ENCODE data around the gene RYR2. TPM values are rescaled to one million over a fixed set of nuclear protein-coding genes. Genes with fewer than 3 reads are reported as not detected.

The RYR2 gene
- total RNA-seq, 2 donors from 2014 or later, result 0.05 to 0.39 TPM

DNA sequence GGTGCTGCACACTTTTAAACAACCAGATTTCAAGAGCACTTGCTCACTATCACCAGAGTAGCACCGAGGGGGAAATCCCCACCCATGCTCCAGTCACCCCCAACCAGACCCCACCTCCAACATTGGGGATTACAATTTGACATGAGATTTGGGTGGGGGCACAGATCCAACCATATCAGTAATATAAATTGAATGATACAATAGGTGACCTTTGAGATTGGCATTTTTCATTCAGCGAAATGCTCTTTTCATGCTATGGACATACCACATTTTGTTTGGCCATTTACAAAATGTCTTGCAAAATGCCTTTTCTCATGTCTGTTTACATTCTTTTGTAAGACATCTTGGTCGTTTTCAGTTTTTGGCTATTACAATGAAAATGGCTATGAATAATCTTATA lies 23.9 kb downstream of the RYR2 start:
- H3K27ac Mint-ChIP-seq, result no peak overlapping the region
- no peak for DNase-seq
- H3K27me3 Mint-ChIP-seq, result peaks cover 28% of the 10 kb centered on the region
- H3K9me3 ChIP-seq (ENCODE audit: control insufficient read depth, low read length, poor library complexity, severe bottlenecking), result no peaks in the 10 kb centered on the region
- no peak for ATAC-seq
- H3K4me1 Mint-ChIP-seq, result no peaks in the 10 kb centered on the region
- peaks cover 3% of the 10 kb centered on the region for H3K36me3 Mint-ChIP-seq (ENCODE audit: low read depth)
- H3K4me3 Mint-ChIP-seq, result no peak overlapping the region

DNA sequence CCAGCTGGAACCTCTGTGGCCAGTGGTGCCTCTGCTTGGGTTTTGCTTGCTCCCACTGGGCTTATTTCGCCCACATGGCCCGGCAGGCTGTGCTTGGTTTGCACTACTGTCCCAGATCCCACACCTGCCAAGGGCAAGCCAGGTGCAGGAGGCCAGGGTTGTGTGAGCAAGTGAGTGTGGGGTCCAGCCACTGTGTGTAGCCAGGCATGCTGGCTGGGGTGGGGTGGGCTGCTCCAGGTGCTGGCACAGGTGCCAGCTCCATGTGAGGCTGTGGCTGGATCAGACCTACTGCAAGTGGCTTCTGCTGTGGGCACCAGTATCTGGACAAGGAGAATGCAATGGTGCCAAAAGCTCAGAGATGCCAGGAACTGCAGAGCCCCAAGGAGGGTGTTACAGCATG lies 28.5 kb downstream of the RYR2 start:
- no peaks in the 10 kb centered on the region for H3K9me3 ChIP-seq (ENCODE audit: control insufficient read depth, low read length, poor library complexity, severe bottlenecking)
- Mint-ChIP-seq H3K36me3 (ENCODE audit: low read depth) (peaks cover 3% of the 10 kb centered on the region), H3K4me3 (no peak overlapping the region), H3K27me3 (peaks cover 43% of the 10 kb centered on the region), H3K27ac (no peak overlapping the region), H3K4me1 (no peaks in the 10 kb centered on the region)
- ATAC-seq (no peak), DNase-seq (no peak)

DNA sequence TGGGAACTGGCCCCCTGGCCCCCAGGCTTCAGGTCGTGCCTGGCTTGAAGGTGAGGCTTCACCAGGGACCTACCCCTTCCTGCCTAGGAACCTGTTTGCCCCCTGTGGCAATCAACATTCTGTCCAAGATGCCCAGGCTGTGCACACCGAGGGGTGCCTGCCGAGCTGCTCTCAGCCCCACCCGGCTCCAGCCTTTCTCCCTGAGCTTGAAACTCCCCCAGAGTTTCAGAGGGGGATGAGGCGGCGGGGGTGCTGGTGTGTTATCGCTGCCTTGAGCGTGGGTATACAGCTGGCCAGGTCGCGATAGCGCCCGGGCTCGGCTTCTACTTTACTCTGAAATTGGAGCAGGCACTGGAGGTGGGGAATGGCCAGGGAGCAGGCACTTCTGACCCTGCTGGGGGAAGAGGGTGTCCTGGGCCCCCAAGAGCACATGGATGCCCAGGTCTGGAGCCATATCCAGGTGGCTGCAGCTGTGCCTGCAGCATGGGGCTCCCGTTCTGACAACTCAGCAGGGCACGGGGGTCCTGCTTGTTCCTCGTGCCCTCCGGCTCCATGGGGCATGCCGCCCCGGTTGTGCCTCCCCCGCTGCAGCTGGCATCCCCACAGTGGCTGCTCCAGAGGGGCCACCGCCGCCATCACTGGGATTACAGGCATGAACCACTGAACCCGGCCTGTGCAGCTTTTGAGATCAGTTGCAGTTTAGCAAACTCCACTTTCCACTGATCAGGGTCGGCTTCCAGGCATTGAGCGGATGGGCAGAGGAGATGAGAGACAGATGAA lies 29.8 kb downstream of the RYR2 start:
- DNase-seq, result no peak
- H3K4me1 Mint-ChIP-seq, result no peaks in the 10 kb centered on the region
- H3K9me3 ChIP-seq (ENCODE audit: control insufficient read depth, low read length, poor library complexity, severe bottlenecking), result no peaks in the 10 kb centered on the region
- no peak overlapping the region for H3K27ac Mint-ChIP-seq
- H3K4me3 Mint-ChIP-seq, result no peak overlapping the region
- no peak for ATAC-seq
- H3K27me3 Mint-ChIP-seq, result peaks cover 40% of the 10 kb centered on the region
- H3K36me3 Mint-ChIP-seq (ENCODE audit: low read depth), result peaks cover 3% of the 10 kb centered on the region

DNA sequence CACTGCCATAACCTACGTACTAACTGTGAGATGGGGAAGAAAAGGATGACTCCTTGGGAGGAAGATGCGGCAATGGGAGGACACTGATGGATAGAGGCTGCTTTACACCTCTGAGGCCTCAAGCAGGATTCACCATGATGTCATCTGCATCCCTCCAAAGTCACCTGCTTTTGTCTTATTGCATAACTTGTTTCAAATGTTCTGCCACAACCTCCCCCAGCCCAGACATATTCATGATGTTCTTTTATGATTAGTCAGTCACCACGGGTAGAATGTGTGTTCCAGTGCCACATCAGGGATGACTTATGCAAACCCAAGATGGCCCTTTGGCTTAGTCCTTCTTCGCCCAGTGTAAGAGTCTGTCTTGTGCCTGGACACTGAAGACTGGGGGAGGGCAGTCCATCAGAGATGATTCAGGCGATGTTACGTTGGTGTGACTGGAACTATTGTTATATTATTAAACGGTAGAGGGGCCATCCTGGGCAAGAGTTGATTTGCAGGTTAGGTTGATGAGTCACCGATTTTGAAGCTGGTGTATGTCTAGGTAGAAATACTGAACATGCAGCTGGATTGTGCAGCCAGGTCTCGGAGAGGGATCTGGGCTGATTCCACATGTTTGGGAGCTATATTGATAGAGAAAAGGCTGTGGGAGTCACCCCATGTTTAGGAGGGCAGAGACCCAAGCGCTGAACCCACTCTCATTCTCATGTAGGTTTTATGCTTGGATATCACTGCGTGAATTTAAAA lies 32.6 kb downstream of the RYR2 start:
- H3K9me3 ChIP-seq (ENCODE audit: control insufficient read depth, low read length, poor library complexity, severe bottlenecking), result no peaks in the 10 kb centered on the region
- Mint-ChIP-seq H3K27ac (no peak overlapping the region), H3K4me3 (no peak overlapping the region), H3K4me1 (no peaks in the 10 kb centered on the region), H3K36me3 (ENCODE audit: low read depth) (no peaks in the 10 kb centered on the region), H3K27me3 (peaks cover 21% of the 10 kb centered on the region)
- DNase-seq (no peak), ATAC-seq (no peak)

DNA sequence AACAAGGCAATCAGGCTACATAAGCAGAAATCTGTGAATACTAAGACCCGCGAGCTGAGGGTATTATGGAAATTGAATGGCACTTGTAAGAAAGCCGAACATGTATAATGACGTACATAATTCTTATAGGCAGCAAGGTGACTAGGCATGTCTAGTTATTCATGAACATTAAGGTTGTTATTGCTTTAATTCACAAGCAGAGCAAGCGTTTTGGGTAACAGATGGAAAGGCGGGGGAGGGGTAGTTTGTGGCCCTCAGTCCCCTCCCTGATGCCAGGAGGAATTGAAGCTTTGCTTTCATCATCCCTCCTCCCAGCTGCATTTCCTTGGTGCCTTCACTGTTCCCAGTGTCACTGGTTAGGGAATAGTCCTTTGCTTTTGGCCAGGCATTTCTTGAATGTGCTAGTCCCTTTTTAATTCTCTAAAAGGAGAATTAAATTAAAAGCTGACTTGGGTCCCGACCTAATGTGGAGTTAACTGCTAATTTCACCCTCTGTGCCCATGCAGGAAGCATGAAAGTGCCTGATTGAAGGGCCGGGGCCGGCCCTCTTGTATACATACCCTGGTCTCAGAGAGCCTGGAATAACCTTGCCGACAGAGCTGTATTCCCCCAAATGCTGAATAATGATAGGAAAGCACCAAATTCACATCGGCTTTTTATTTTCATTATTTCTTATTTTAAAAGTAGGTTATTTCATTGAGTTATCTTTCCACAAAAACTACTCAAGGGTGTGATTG lies 42.5 kb downstream of the RYR2 start:
- DNase-seq (no peak), ATAC-seq (no peak)
- Mint-ChIP-seq H3K36me3 (ENCODE audit: low read depth) (no peaks in the 10 kb centered on the region), H3K4me1 (no peaks in the 10 kb centered on the region), H3K27me3 (peaks cover 13% of the 10 kb centered on the region), H3K27ac (no peak overlapping the region), H3K4me3 (no peak overlapping the region)
- peaks cover 3% of the 10 kb centered on the region for H3K9me3 ChIP-seq (ENCODE audit: control insufficient read depth, low read length, poor library complexity, severe bottlenecking)

DNA sequence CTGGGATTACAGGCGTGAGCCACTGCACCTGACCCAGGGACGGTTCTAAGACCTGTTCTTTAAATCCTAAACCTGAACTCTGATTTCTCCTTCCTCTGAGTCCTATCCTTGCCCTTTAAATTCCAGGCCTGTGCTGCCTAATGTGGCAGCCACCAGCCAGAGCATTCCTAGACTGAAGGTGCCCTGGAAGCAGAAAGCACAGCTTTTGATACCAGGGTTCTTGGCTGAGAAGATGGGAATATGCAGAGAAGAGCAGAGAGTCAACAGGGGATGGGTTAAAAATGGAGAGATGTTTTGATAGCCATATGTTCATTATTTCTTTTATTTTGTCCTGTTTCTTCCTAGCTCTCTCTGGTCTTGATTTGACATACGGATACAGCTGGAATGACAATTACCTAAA lies 49.7 kb downstream of the RYR2 start:
- peaks cover 24% of the 10 kb centered on the region for H3K27me3 Mint-ChIP-seq
- no peak overlapping the region for H3K27ac Mint-ChIP-seq
- H3K9me3 ChIP-seq (ENCODE audit: control insufficient read depth, low read length, poor library complexity, severe bottlenecking), result no peaks in the 10 kb centered on the region
- no peak for ATAC-seq
- no peaks in the 10 kb centered on the region for H3K36me3 Mint-ChIP-seq (ENCODE audit: low read depth)
- no peak overlapping the region for H3K4me3 Mint-ChIP-seq
- no peaks in the 10 kb centered on the region for H3K4me1 Mint-ChIP-seq
- DNase-seq, result no peak

DNA sequence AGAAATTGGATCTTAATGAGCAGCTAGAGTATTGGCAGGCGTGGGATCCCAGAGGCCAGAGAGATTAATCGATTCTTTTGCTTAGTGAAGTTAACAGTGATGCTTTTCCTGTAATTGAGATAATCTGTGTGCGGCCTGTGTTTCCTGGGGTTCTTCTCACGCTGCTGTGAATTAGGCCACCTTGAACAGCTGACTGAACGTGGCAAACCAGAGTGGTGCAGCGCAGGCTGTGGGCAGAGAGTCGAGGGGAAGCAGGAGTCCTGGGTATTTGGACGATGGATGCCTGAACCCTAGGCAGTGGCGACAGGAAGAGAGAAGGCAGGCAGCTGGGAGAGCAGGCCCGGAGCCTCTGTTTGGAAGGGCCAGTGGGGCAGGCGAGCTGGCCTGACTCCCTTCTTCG lies 51.7 kb downstream of the RYR2 start:
- Mint-ChIP-seq H3K36me3 (ENCODE audit: low read depth) (no peaks in the 10 kb centered on the region), H3K4me3 (no peak overlapping the region), H3K27me3 (peaks cover 30% of the 10 kb centered on the region), H3K27ac (no peak overlapping the region), H3K4me1 (no peaks in the 10 kb centered on the region)
- ATAC-seq, result no peak
- no peaks in the 10 kb centered on the region for H3K9me3 ChIP-seq (ENCODE audit: control insufficient read depth, low read length, poor library complexity, severe bottlenecking)
- DNase-seq, result no peak

DNA sequence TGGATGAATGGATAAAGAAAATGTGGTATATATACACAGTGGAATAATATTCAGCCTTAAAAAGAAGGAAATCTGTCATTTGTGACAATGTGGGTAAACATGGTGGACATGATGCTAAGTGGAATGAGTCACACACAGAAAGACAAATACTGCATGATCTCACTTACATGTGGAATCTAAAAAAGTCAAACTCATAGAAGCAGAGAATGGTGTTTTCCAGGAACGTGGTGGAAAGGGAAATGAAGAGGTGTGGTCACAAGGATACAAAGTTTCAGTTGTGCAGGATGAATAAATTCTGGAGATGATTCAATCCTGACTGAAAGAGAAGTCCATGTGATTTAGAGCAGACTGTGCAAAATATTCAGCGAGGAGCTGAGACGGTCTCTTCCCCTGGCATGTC lies 56.6 kb downstream of the RYR2 start:
- no peak for ATAC-seq
- DNase-seq, result no peak
- Mint-ChIP-seq H3K27ac (no peak overlapping the region), H3K36me3 (ENCODE audit: low read depth) (no peaks in the 10 kb centered on the region), H3K27me3 (peaks cover 25% of the 10 kb centered on the region), H3K4me1 (no peaks in the 10 kb centered on the region), H3K4me3 (no peak overlapping the region)
- no peaks in the 10 kb centered on the region for H3K9me3 ChIP-seq (ENCODE audit: control insufficient read depth, low read length, poor library complexity, severe bottlenecking)

DNA sequence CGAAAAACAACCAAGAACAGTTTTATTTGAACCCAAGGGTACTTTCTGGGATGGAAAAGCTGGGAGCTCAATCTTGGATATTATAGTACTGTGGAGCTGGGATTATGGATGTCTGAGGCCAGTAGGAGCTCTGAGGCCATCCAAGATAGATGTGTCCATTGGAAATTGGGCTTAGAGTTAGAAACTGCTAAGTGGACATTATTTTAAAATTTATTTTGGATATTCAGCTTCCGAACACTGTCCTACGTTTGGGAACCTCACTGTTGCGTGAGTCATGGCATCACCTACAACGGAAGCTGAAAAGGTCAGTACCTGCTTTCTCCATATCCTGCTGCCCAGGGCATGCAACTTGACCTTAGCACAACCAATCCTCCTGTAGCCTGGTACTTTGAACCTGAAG lies 61.0 kb downstream of the RYR2 start:
- Mint-ChIP-seq H3K4me3 (no peak overlapping the region), H3K36me3 (ENCODE audit: low read depth) (no peaks in the 10 kb centered on the region), H3K27ac (no peak overlapping the region), H3K27me3 (peaks cover 28% of the 10 kb centered on the region), H3K4me1 (no peaks in the 10 kb centered on the region)
- ATAC-seq, result no peak
- no peak for DNase-seq
- H3K9me3 ChIP-seq (ENCODE audit: control insufficient read depth, low read length, poor library complexity, severe bottlenecking), result no peaks in the 10 kb centered on the region

DNA sequence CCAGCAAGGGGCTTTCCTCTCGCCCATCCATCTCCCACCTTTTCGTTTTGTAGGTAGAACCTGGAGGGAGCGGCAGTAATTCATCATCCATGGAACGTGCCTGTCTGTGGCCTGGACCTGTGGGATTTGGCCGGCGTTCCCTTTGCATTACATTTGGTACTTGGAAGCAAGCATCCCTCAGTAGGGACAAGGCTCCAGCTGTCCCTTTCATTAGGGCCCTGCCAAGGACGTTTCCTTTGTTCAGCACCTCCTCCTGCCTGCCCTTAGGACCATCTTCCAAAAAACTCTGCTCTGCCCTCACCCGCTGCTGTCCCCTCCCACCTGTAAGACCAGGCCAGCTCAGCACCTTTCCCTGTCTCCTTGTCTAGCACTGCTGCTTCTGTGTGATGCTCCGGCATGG lies 62.1 kb downstream of the RYR2 start:
- no peaks in the 10 kb centered on the region for H3K9me3 ChIP-seq (ENCODE audit: control insufficient read depth, low read length, poor library complexity, severe bottlenecking)
- no peak for ATAC-seq
- peaks cover 26% of the 10 kb centered on the region for H3K27me3 Mint-ChIP-seq
- H3K36me3 Mint-ChIP-seq (ENCODE audit: low read depth), result no peaks in the 10 kb centered on the region
- no peak for DNase-seq
- H3K4me1 Mint-ChIP-seq, result no peaks in the 10 kb centered on the region
- H3K4me3 Mint-ChIP-seq, result no peak overlapping the region
- H3K27ac Mint-ChIP-seq, result no peak overlapping the region

DNA sequence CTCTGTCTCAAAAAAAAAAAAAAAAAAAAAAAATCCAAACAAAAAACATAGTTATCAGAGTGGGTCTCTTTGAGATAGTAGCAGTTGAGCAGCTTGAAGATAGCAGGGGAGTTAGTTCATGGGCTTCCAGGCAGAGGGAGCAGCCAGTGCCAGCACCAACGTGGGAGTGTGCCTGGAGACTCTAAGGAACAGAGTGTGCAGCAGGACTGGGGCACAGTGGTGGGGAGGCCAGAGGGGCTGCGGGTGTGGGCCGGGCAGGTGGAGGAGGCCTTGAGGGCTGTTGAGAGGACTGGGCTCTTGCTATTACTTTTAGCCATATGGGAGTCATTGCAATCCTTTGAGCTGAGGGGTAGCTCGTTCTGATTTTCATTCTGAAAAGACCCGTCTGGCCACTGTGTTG lies 63.8 kb downstream of the RYR2 start:
- no peaks in the 10 kb centered on the region for H3K4me1 Mint-ChIP-seq

DNA sequence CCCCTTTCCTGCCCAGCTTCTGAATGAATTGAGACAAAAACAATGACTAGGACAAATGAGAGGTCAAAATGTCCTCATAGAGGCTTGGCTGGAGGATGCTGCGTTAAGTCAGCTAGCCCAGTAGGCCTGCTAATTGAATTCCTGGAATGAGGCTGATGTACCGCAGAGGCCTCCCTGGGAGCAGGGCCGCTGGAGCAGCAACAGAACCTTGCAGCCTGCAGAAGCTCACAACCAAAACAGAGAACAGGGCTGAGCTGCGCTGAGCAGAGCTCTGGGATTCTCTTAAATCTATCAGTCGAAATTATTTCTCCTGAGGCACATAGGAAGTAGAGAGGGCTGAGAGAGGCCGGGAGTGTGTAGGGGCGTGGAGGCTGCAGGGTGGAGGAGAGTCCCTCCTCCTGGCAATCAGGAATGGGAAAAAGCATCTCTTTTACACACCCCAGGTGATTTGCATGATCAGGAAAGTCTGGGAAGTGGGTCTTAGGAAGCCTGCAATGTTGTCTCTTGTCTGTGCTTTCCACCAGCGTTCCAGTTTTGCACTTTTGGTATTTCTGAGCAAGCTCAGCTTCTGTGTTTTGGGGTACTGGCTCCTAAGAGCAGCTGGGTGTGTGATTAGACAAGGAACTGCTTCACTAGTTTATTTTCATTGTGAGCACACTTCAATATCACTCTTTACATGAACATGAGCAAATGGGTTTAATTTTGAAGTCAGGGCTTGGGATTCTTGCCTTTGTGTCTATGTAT lies 66.5 kb downstream of the RYR2 start:
- H3K36me3 Mint-ChIP-seq (ENCODE audit: low read depth), result no peaks in the 10 kb centered on the region
- no peak overlapping the region for H3K27ac Mint-ChIP-seq
- H3K27me3 Mint-ChIP-seq, result peaks cover 19% of the 10 kb centered on the region
- H3K4me3 Mint-ChIP-seq, result no peak overlapping the region
- ATAC-seq (no peak), DNase-seq (no peak)
- no peaks in the 10 kb centered on the region for H3K9me3 ChIP-seq (ENCODE audit: control insufficient read depth, low read length, poor library complexity, severe bottlenecking)
- H3K4me1 Mint-ChIP-seq, result no peaks in the 10 kb centered on the region

More for the DNA sequence above, 63.8 kb downstream of the RYR2 start:
- DNase-seq (no peak), ATAC-seq (no peak)
- Mint-ChIP-seq H3K27me3 (peaks cover 19% of the 10 kb centered on the region), H3K36me3 (ENCODE audit: low read depth) (no peaks in the 10 kb centered on the region), H3K4me3 (no peak overlapping the region), H3K27ac (no peak overlapping the region)
- no peaks in the 10 kb centered on the region for H3K9me3 ChIP-seq (ENCODE audit: control insufficient read depth, low read length, poor library complexity, severe bottlenecking)

DNA sequence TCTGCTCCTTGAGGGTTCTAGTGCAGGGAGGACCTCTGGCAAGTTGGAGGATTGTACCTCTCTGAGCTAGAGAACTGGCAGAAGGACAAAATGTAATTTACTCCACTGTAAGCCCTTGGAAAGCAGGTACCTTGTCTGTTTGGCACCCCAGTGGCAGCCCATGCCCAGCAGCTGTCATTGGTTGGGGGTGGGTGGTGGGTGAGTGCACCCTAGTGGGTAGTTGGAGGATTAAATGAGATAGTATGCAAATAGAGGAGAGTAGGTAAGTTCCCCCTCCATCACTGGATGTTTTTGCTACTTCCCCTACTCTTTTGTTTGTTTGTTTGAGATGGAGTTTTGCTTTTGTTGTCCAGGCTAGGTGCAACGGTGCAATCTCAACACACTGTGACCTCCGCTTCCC lies 69.8 kb downstream of the RYR2 start:
- DNase-seq, result no peak

More for the DNA sequence above, 69.8 kb downstream of the RYR2 start:
- H3K9me3 ChIP-seq (ENCODE audit: control insufficient read depth, low read length, poor library complexity, severe bottlenecking), result no peaks in the 10 kb centered on the region
- Mint-ChIP-seq H3K36me3 (ENCODE audit: low read depth) (no peaks in the 10 kb centered on the region), H3K27ac (no peak overlapping the region), H3K27me3 (peaks cover 14% of the 10 kb centered on the region), H3K4me1 (no peaks in the 10 kb centered on the region), H3K4me3 (no peak overlapping the region)
- ATAC-seq, result no peak

Data from T-helper 17 cell (primary cell).